GM23338 (cell line): Measurements from ENCODE around the gene SLC38A8. TPM values are rescaled to one million over a fixed set of nuclear protein-coding genes. Genes with fewer than 3 reads are reported as not detected.

Experiments
- ATAC-seq: fragments of 200-7000 bp; cut with Tn5 transposase; 3 replicates; pipeline ENCODE4 v1.9.1; 2020
- DNase-seq: peaks from one replicate; pipeline ENCODE4 v3.0.0-alpha.2; 2015; ENCODE audit warnings: low spot score
- H2AFZ ChIP-seq: fragments of 200-600 bp; sonication (generic); 2 replicates; pipeline ENCODE4 v1.8.0; 2016; ENCODE audit warnings: antibody characterized with exemption, mild to moderate bottlenecking, moderate library complexity
- H3F3A ChIP-seq: fragments of 200-600 bp; sonication (generic); replicated peaks from 2 replicates; pipeline ENCODE4 v1.8.0; 2017; ENCODE audit warnings: antibody characterized with exemption, mixed run types, low read depth
- H3K27ac ChIP-seq: fragments of 200-600 bp; sonication (generic); 2 replicates; pipeline ENCODE4 v1.6.1; 2016; ENCODE audit warnings: low read depth
- H3K27me3 ChIP-seq: fragments of 200-600 bp; sonication (generic); 2 replicates; pipeline ENCODE4 v1.8.0; 2016; ENCODE audit warnings: mild to moderate bottlenecking, mixed run types, moderate library complexity; ENCODE audit not compliant: insufficient read depth
- H3K36me3 ChIP-seq: fragments of 200-600 bp; sonication (generic); 2 replicates; pipeline ENCODE4 v1.8.0; 2016; ENCODE audit warnings: mild to moderate bottlenecking; ENCODE audit not compliant: insufficient read depth
- H3K4me1 ChIP-seq: fragments of 200-600 bp; sonication (generic); 2 replicates; pipeline ENCODE4 v1.8.0; 2016; ENCODE audit warnings: mild to moderate bottlenecking, moderate library complexity; ENCODE audit not compliant: insufficient read depth
- H3K4me2 ChIP-seq: fragments of 200-600 bp; sonication (generic); 2 replicates; pipeline ENCODE4 v1.7.1; 2017; ENCODE audit warnings: mixed run types
- H3K4me3 ChIP-seq: fragments of 200-600 bp; sonication (generic); 2 replicates; pipeline ENCODE4 v1.6.1; 2016; ENCODE audit warnings: mixed run types
- H3K79me2 ChIP-seq: fragments of 200-600 bp; sonication (generic); replicated peaks from 2 replicates; pipeline ENCODE4 v1.8.0; 2017; ENCODE audit warnings: mild to moderate bottlenecking; ENCODE audit not compliant: insufficient read depth
- H3K9me2 ChIP-seq: fragments of 200-600 bp; sonication (generic); 2 replicates; pipeline ENCODE4 v1.8.0; 2017; ENCODE audit not compliant: insufficient read depth
- H4K20me1 ChIP-seq: fragments of 200-600 bp; sonication (generic); replicated peaks from 2 replicates; pipeline ENCODE4 v1.8.0; 2017; ENCODE audit warnings: mild to moderate bottlenecking; ENCODE audit not compliant: insufficient read depth
- H3K27ac Mint-ChIP-seq: 2 replicates; pipeline ENCODE4 v1.8.0; 2020; ENCODE audit warnings: inconsistent platforms, mild to moderate bottlenecking, moderate library complexity, mixed read lengths
- H3K27me3 Mint-ChIP-seq: 3 replicates; pipeline ENCODE4 v1.8.0; 2022; ENCODE audit warnings: low read depth, mild to moderate bottlenecking, moderate library complexity, mixed read lengths, inconsistent platforms; ENCODE audit not compliant: insufficient read depth, poor library complexity
- H3K36me3 Mint-ChIP-seq: 3 replicates; pipeline ENCODE4 v1.8.0; 2021; ENCODE audit warnings: low read depth, mild to moderate bottlenecking, inconsistent platforms, moderate library complexity, mixed read lengths
- H3K4me1 Mint-ChIP-seq: 3 replicates; pipeline ENCODE4 v1.8.0; 2020; ENCODE audit warnings: mild to moderate bottlenecking, inconsistent platforms, mixed read lengths
- H3K4me3 Mint-ChIP-seq: 3 replicates; pipeline ENCODE4 v1.8.0; 2021; ENCODE audit warnings: moderate library complexity, mild to moderate bottlenecking, inconsistent platforms, mixed read lengths
- H3K9me3 Mint-ChIP-seq: 3 replicates; pipeline ENCODE4 v1.8.0; 2020; ENCODE audit warnings: moderate library complexity, mild to moderate bottlenecking, inconsistent platforms, mixed read lengths
- CTCF ChIP-seq, 2 experiments: fragments of 200-600 bp in 1 of 2; sonication (generic) in 1 of 2; conservative IDR thresholded peaks; 2 replicates each; pipeline versions ENCODE4 v1.5.1 to v1.6.1; 2016 to 2017; ENCODE audit warnings: antibody characterized with exemption in 2 of 2, low read depth in 2 of 2, mild to moderate bottlenecking in 2 of 2, moderate library complexity in 1 of 2
- ETS1 ChIP-seq: IDR thresholded peaks from 2 replicates; pipeline ENCODE4 v1.6.1; 2016; ENCODE audit warnings: antibody characterized with exemption
- EZH2phosphoT487 ChIP-seq: fragments of 200-600 bp; sonication (generic); IDR thresholded peaks from one replicate; pipeline ENCODE4 v1.8.1; 2018; ENCODE audit warnings: antibody characterized with exemption; ENCODE audit not compliant: unreplicated experiment
- JUNB ChIP-seq: IDR thresholded peaks from one replicate; pipeline ENCODE4 v1.6.1; 2016; ENCODE audit warnings: antibody characterized with exemption; ENCODE audit not compliant: unreplicated experiment
- NANOG ChIP-seq: IDR thresholded peaks from 2 replicates; pipeline ENCODE4 v1.6.1; 2016; ENCODE audit warnings: antibody characterized with exemption, borderline replicate concordance
- POLR2AphosphoS5 ChIP-seq: IDR thresholded peaks from 2 replicates; pipeline ENCODE4 v1.6.1; 2016; ENCODE audit warnings: antibody characterized with exemption, low read depth
- REST ChIP-seq: IDR thresholded peaks from one replicate; pipeline ENCODE4 v1.6.1; 2018; ENCODE audit warnings: antibody characterized with exemption; ENCODE audit not compliant: unreplicated experiment
- STAT1 ChIP-seq: IDR thresholded peaks from one replicate; pipeline ENCODE4 v1.6.1; 2016; ENCODE audit warnings: antibody characterized with exemption; ENCODE audit not compliant: unreplicated experiment
- ZNF114 ChIP-seq: fragments of 250-450 bp; sonication (Bioruptor Pico); IDR thresholded peaks from 2 replicates; pipeline ENCODE4 v1.5.0; 2020; ENCODE audit warnings: mild to moderate bottlenecking, moderate library complexity
- polyA plus RNA-seq: library from polyadenylated mRNA; unstranded; fragments of >200 nt; fragmentation: Nextera tagmentation; extraction: Ambion mirVana; gene quantifications from 2 replicates; pipeline ENCODE4 v1.2.1, GENCODE V29; 2016
- total RNA-seq: library from RNA; depleted of rRNA; stranded (reverse); fragments of >200 nt; shearing (Covaris generic); gene quantifications from 2 replicates; pipeline ENCODE4 v1.2.3, GENCODE V29; 2014

Gene SLC38A8
- total and polyA plus RNA-seq, 2 experiments from 2014 or later: not detected

- TF ChIP-seq REST: no peak
Measured at GRCh38 chr16:84067640-84068039, 25.0 kb upstream of the SLC38A8 start (continued).

- Mint-ChIP-seq H3K27ac (no peak overlapping the region), H3K27me3 (no peaks in the 10 kb centered on the region), H3K9me3 (no peaks in the 10 kb centered on the region), H3K36me3 (peaks cover 52% of the 10 kb centered on the region), H3K4me1 (peaks cover 9% of the 10 kb centered on the region; the same call in 1 of the 3 replicates), H3K4me3 (no peak overlapping the region)
- ATAC-seq: peak; percentile 44
- no peaks in the 10 kb centered on the region for H3K9me2 ChIP-seq
- 0 out of 2 replicates have a peak, but pooled peaks cover 4% of the 10 kb centered on the region for H3K4me1 ChIP-seq
- H3F3A ChIP-seq: 0 out of 2 replicates have a peak, but pooled peaks cover 9% of the 10 kb centered on the region
- no peak overlapping the region for H3K27ac ChIP-seq
- TF ChIP-seq CTCF (conservative IDR thresholded peaks at IDR 0.05; ENCODE audit: low read depth in 2 of 2) (peak; percentile 60 to 83), ETS1 (no peak)
- H2AFZ ChIP-seq: no peak overlapping the region
- no peaks in the 10 kb centered on the region for H3K79me2 ChIP-seq
- H4K20me1 ChIP-seq: peaks cover 8% of the 10 kb centered on the region
- H3K4me3 ChIP-seq: no peak overlapping the region
- H3K27me3 ChIP-seq: no peaks in the 10 kb centered on the region
- peaks cover 26% of the 10 kb centered on the region; the same call in 1 of the 2 replicates for H3K36me3 ChIP-seq
- H3K4me2 ChIP-seq: no peak overlapping the region
- DNase-seq: peak; percentile 81
Measured at GRCh38 chr16:84065536-84066132, 23.0 kb upstream of the SLC38A8 start.

- no peaks in the 10 kb centered on the region for H3K9me3 Mint-ChIP-seq
- H2AFZ ChIP-seq: no peak overlapping the region
- peaks cover 21% of the 10 kb centered on the region; the same call in 1 of the 2 replicates for H3K36me3 ChIP-seq
- H3K79me2 ChIP-seq: no peaks in the 10 kb centered on the region
- H3K27me3 Mint-ChIP-seq: no peaks in the 10 kb centered on the region
- H3K4me3 ChIP-seq: no peak overlapping the region
- 0 out of 2 replicates have a peak, but pooled peaks cover 4% of the 10 kb centered on the region for H3K4me1 ChIP-seq
- no peak overlapping the region for H3K4me2 ChIP-seq
- 0 out of 2 replicates have a peak, but pooled peaks cover 9% of the 10 kb centered on the region for H3F3A ChIP-seq
- H3K4me3 Mint-ChIP-seq: no peak overlapping the region
- ATAC-seq: no peak
- H3K9me2 ChIP-seq: no peaks in the 10 kb centered on the region
- no peak overlapping the region for H3K27ac ChIP-seq
- no peaks in the 10 kb centered on the region for H3K27me3 ChIP-seq
- peaks cover 9% of the 10 kb centered on the region; the same call in 1 of the 3 replicates for H3K4me1 Mint-ChIP-seq
- no peak for DNase-seq
- H3K27ac Mint-ChIP-seq: no peak overlapping the region
- peaks cover 8% of the 10 kb centered on the region for H4K20me1 ChIP-seq
- peaks cover 54% of the 10 kb centered on the region for H3K36me3 Mint-ChIP-seq
- TF ChIP-seq NANOG (no peak), STAT1 (no peak), REST (no peak), EZH2phosphoT487 (no peak), POLR2AphosphoS5 (no peak), ZNF114 (CRISPR knock-in tag) (no peak), CTCF (conservative IDR thresholded peaks at IDR 0.05; ENCODE audit: low read depth in 2 of 2) (no peak), JUNB (no peak)
Measured at GRCh38 chr16:84063980-84064379, 21.4 kb upstream of the SLC38A8 start.
